Lower leg skin (tissue), 4 donors: ENCODE measurements around the gene ABCC1. TPM values are rescaled to one million over a fixed set of nuclear protein-coding genes. Genes with fewer than 3 reads are reported as not detected.
"Not testable (repeated sequence)": the region's sequence is repeated elsewhere in the genome, so short reads cannot be mapped to it uniquely, and the experiment has no call there.

Experiments used
- DNase-seq, 2 donors: peaks; one replicate each; pipeline ENCODE4 v3.0.0-alpha.2; 2019; ENCODE audit warnings: low spot score in 2 of 2
- H3K4me3 ChIP-seq: fragments of 200-600 bp; sonication (generic); 2 replicates; pipeline ENCODE4 v1.5.1; 2017; ENCODE audit warnings: mild to moderate bottlenecking, low read depth; ENCODE audit not compliant: poor library complexity, severe bottlenecking
- POLR2A ChIP-seq, 2 donors: fragments of 450-650 bp; IDR thresholded peaks; one replicate each; pipeline ENCODE4 v1.6.1; 2016 to 2017; ENCODE audit warnings: antibody characterized with exemption in 2 of 2, mild to moderate bottlenecking in 1 of 2, moderate library complexity in 1 of 2
- WGBS, 2 donors: methylation state at CpG; one replicate each; pipeline ENCODE4 v1.1.5; 2018; 5-methylcytosine and 5-hydroxymethylcytosine counted together
- intact Hi-C: fragments of 100-400 bp; cut with DNase I; formaldehyde crosslinking; loops from one replicate; pipeline ENCODE4 v1.15.0; 2023; ENCODE audit warnings: low total_unique reads
- total RNA-seq, 4 donors: library from RNA; depleted of rRNA; stranded (reverse); fragments of >200 nt; gene quantifications; one replicate each; pipeline ENCODE4 v1.1.0, GENCODE V29; 2016
- TF ChIP-seq, protein P1 (sequence below), 3 donors: fragments of 450-650 bp; IDR thresholded peaks; one replicate each; pipeline ENCODE4 v1.5.1; 2016; ENCODE audit warnings: antibody characterized with exemption in 3 of 3, mild to moderate bottlenecking in 3 of 3, moderate library complexity in 2 of 3

The ABCC1 gene
- total RNA-seq, 4 donors from 2014 or later = 16.4 to 25.3 (median 21.8) TPM

DNA sequence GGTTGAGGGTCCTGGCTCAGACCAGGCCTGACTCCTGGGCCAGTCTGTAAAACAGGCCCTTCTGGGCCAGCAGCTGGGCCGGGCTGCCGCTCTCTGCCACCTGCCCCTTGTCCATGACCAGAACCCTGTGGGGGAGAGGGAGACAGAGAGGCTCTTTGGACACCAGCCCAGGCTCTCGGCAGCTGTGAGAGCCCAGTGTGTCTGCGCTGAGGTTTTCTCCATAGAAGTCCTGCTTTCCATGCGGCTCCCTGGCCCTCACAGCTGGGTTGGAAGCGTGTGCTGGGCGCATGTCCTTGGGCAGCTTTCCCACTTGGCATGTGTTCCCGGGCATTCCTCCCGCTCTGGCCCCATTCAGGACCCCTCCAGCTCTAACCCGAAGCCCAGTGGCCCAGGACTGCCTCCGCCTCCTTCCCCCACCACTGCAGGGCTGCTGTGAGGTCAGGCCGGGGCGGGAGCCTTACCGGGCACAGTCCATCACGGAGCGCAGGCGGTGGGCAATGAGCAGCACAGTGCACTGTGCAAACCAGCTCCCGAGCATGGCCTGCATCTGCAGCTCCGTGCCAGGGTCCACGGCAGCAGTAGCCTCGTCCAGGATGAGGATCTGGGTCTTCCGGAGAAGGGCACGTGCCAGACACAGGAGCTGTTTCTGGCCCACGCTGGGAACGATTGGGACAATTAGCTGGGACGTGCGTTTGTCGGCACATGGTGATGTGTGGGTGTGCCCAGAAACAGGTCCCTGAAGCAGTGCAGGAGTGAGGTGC, 200.9 kb downstream of the ABCC1 start:
- DNase-seq = no peak
- intact Hi-C loops = no loop called here
- H3K4me3 ChIP-seq = no peak overlapping the region
- 25 to 35% methylated on average over 17 to 24 of the region's 28 CpGs for WGBS, 2 donors
- TF ChIP-seq, protein P1, sequence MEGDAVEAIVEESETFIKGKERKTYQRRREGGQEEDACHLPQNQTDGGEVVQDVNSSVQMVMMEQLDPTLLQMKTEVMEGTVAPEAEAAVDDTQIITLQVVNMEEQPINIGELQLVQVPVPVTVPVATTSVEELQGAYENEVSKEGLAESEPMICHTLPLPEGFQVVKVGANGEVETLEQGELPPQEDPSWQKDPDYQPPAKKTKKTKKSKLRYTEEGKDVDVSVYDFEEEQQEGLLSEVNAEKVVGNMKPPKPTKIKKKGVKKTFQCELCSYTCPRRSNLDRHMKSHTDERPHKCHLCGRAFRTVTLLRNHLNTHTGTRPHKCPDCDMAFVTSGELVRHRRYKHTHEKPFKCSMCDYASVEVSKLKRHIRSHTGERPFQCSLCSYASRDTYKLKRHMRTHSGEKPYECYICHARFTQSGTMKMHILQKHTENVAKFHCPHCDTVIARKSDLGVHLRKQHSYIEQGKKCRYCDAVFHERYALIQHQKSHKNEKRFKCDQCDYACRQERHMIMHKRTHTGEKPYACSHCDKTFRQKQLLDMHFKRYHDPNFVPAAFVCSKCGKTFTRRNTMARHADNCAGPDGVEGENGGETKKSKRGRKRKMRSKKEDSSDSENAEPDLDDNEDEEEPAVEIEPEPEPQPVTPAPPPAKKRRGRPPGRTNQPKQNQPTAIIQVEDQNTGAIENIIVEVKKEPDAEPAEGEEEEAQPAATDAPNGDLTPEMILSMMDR (IDR thresholded peaks at IDR 0.05) = no peak
- TF ChIP-seq POLR2A (IDR thresholded peaks at IDR 0.05) = no peak

DNA sequence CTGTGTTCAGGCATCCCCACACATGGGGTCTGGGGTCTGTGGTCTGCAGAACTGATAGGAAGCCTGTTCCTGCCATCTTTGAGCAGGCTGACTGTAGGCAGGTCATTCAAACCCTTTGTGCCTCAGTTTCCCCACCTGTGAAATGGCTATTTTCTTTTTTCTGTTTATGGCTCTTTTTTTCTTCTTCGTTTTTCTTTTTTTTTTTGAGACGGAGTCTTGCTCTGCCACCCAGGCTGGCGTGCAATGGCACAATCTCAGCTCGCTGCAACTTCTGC, 201.4 kb downstream of the ABCC1 start:
- TF ChIP-seq POLR2A (IDR thresholded peaks at IDR 0.05) = no peak
- TF ChIP-seq, protein P1 (IDR thresholded peaks at IDR 0.05) = no peak
- no peak for DNase-seq
- H3K4me3 ChIP-seq = no peak overlapping the region
- 88 to 94% methylated on average over 4 of the region's 4 CpGs for WGBS, 2 donors
- intact Hi-C loops = no loop called here

DNA sequence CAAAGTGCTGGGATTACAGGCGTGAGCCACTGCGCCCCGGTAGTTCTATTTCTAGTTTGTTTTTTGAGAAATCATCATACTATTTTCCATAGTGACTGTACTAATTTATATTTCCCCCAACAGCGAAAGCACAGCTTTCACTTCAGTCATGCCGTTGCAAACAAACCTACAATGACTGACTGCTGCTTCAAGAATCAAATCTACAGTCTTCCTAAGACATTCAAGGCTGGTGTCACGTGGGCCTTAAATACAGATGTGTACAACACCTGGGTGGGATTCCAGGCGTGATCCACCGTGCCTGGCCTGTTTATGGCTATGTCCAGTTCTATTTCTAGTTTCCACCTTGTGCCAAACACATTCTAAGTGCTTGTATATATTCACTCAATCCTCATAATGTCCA, 201.9 kb downstream of the ABCC1 start:
- 80 to 86% methylated on average over 8 of the region's 8 CpGs for WGBS, 2 donors
- H3K4me3 ChIP-seq = no peak overlapping the region
- intact Hi-C loops = no loop called here
- no peak for DNase-seq
- TF ChIP-seq POLR2A (IDR thresholded peaks at IDR 0.05) = no peak
- TF ChIP-seq, protein P1 (IDR thresholded peaks at IDR 0.05) = no peak

DNA sequence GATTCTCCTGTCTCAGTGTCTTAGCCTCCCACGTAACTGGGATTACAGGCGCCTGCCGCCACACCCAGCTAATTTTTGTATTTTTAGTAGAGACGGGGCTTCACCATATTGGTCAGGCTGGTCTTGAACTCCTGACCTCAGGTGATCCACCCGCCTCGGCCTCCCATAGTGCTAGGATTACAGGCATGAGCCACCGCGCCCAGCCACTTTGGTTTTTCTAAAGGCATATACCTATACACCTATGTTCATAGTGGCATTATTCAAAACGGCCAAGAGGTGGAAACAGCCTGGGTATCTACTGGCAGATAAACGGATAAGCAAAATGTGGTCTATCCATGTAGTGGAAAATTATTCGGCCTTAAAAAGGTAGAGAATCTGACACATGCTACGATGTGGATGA, 203.6 kb downstream of the ABCC1 start:
- intact Hi-C loops, DNase-seq, H3K4me3 ChIP-seq: not testable (repeated sequence)
- WGBS, 2 donors = 95% methylated on average over 12 of the region's 12 CpGs

DNA sequence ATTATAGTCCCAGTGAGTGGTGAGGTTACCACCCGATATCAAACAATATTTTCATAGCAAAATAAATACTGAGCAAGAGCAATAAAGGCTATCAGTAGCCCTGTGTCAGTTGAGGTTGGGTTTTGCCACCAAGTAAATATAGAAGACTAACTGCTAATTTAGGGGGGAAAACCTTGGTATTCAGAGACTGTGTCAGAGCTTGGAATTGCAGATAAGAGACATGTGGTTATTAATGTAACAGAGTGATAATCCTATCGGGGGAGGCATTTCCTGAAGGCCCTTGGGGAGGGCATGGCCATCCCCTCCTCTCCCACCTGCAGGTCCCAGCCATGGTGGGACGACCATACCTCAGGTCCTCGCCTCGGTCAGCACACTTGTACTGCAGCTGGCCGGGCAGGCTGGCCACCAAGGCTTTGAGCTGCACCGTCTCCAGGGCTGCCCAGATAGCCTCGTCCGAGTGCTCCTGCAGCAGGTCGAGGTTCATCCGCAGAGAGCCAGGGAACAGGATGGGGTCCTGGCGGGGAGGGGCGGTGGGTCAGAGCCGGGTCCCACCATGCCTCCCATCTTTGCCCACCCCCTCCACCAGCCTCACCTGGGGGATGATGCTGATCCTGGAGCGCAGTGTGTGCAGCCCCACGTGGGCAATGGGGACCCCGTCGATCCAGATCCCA, 205.0 kb downstream of the ABCC1 start:
- H3K4me3 ChIP-seq = no peak overlapping the region
- DNase-seq = no peak
- intact Hi-C loops = no loop called here
- no peak for TF ChIP-seq POLR2A (IDR thresholded peaks at IDR 0.05)
- 84 to 90% methylated on average over 15 to 18 of the region's 18 CpGs for WGBS, 2 donors

DNA sequence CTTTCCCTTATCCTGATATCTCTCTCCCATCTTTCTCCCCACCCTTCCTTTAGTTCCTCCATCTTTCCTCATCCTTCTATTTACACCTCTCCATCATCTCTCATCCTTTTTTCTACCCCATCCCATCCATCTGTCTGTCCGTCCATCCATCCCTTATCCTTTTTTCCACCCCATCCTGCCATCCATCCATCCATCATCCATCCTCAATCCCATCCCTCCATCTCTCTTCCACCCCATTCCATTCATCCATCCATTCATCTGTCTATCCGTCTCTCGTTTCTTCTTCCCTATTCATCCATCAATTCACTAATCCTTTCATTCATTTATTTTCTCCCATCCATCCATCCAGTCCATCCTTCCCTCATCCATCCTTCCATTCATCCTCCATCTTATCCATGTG, 205.8 kb downstream of the ABCC1 start:
- no peak overlapping the region for H3K4me3 ChIP-seq
- DNase-seq = no peak
- TF ChIP-seq, protein P1 (IDR thresholded peaks at IDR 0.05) = no peak
- 91 to 93% methylated on average over 3 of the region's 3 CpGs for WGBS, 2 donors
- intact Hi-C loops = no loop called here

DNA sequence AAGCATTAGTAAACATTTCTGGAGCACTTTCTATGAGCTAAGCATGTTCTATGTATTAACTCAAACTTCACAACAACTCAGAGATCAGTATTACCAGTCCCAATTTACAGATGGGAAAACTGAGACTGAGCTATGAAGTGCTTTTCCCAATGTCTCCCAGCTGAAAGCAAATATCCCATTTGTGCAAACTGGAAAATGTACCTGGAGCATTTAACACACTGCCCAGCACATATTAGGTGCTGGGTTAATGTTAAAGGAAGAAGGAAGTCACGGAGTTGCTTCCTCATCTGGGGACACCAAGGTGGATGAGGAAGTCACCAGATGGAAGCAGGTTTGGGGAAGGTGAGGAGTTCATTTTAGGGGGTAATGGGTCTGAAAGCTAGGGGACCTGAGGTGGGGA, 207.8 kb downstream of the ABCC1 start:
- 88 to 89% methylated on average over 1 of the region's 1 CpG for WGBS, 2 donors
- H3K4me3 ChIP-seq = no peak overlapping the region
- TF ChIP-seq POLR2A (IDR thresholded peaks at IDR 0.05) = no peak
- TF ChIP-seq, protein P1 (IDR thresholded peaks at IDR 0.05) = no peak
- intact Hi-C loops = no loop called here
- DNase-seq = no peak
